Nasal cavity respiratory epithelium epithelial cell of viscerocranial mucosa (primary cell): ENCODE results near the gene RNU11. TPM values are rescaled to one million over a fixed set of nuclear protein-coding genes. Genes with fewer than 3 reads are reported as not detected.

Experiments
- total RNA-seq: library from RNA; depleted of rRNA; stranded (reverse); fragments of >200 nt; gene quantifications from 2 replicates; pipeline ENCODE4 v1.2.3, GENCODE V29; 2014

Gene RNU11
- not detected in 2 replicates for total RNA-seq

GRCh38 chr1:28648474-28649198 is at the start of gene RNU11:
RNU11 (plus strand) TSS chr1:28648600.

GRCh38 chr1:28642847-28643635 is 5.4 kb upstream of the RNU11 start, which contains the start of gene TAF12:
TAF12 (minus strand) TSS chr1:28643067; CDS start chr1:28622081, 20,986 bp downstream.

GRCh38 chr1:28668191-28668955 is 20.0 kb downstream of the RNU11 start, which contains the start of gene GMEB1:
GMEB1 (plus strand) TSS chr1:28668784; CDS start chr1:28683613, 14,829 bp downstream.

Other genes starting within 250 kb of the RNU11 start
- 59.8 and 76.6 TPM in 2 replicates for gene RCC1, start 142.6 kb upstream of the RNU11 start, total RNA-seq
- gene TRNAU1AP, start 95.5 kb upstream of the RNU11 start, total RNA-seq, result 11.2 and 12.0 TPM in 2 replicates
- gene RAB42, start 56.3 kb upstream of the RNU11 start, total RNA-seq, result under 0.01 and 0.21 TPM in 2 replicates
- gene TAF12, start 5.5 kb upstream of the RNU11 start, total RNA-seq, result 30.3 and 47.2 TPM in 2 replicates
- gene GMEB1, start 20.2 kb downstream of the RNU11 start, total RNA-seq, result 10.6 and 14.4 TPM in 2 replicates
- 69.4 and 88.8 TPM in 2 replicates for gene YTHDF2, start 88.3 kb downstream of the RNU11 start, total RNA-seq
- not detected in 2 replicates for gene OPRD1, start 163.6 kb downstream of the RNU11 start, total RNA-seq